ENCODE data around the gene DNAH3.
"Not testable (repeated sequence)": the region's sequence is repeated elsewhere in the genome, so short reads cannot be mapped to it uniquely, and the experiment has no call there.

- TF ChIP-seq, protein P1, sequence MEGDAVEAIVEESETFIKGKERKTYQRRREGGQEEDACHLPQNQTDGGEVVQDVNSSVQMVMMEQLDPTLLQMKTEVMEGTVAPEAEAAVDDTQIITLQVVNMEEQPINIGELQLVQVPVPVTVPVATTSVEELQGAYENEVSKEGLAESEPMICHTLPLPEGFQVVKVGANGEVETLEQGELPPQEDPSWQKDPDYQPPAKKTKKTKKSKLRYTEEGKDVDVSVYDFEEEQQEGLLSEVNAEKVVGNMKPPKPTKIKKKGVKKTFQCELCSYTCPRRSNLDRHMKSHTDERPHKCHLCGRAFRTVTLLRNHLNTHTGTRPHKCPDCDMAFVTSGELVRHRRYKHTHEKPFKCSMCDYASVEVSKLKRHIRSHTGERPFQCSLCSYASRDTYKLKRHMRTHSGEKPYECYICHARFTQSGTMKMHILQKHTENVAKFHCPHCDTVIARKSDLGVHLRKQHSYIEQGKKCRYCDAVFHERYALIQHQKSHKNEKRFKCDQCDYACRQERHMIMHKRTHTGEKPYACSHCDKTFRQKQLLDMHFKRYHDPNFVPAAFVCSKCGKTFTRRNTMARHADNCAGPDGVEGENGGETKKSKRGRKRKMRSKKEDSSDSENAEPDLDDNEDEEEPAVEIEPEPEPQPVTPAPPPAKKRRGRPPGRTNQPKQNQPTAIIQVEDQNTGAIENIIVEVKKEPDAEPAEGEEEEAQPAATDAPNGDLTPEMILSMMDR (IDR thresholded peaks at IDR 0.05; ENCODE audit: insufficient read depth, low read length) = not testable (repeated sequence)
- TF ChIP-seq POLR2AphosphoS5, GABPA (IDR thresholded peaks at IDR 0.05; ENCODE audit: low read depth): not testable (repeated sequence)
- TF ChIP-seq, protein P2, sequence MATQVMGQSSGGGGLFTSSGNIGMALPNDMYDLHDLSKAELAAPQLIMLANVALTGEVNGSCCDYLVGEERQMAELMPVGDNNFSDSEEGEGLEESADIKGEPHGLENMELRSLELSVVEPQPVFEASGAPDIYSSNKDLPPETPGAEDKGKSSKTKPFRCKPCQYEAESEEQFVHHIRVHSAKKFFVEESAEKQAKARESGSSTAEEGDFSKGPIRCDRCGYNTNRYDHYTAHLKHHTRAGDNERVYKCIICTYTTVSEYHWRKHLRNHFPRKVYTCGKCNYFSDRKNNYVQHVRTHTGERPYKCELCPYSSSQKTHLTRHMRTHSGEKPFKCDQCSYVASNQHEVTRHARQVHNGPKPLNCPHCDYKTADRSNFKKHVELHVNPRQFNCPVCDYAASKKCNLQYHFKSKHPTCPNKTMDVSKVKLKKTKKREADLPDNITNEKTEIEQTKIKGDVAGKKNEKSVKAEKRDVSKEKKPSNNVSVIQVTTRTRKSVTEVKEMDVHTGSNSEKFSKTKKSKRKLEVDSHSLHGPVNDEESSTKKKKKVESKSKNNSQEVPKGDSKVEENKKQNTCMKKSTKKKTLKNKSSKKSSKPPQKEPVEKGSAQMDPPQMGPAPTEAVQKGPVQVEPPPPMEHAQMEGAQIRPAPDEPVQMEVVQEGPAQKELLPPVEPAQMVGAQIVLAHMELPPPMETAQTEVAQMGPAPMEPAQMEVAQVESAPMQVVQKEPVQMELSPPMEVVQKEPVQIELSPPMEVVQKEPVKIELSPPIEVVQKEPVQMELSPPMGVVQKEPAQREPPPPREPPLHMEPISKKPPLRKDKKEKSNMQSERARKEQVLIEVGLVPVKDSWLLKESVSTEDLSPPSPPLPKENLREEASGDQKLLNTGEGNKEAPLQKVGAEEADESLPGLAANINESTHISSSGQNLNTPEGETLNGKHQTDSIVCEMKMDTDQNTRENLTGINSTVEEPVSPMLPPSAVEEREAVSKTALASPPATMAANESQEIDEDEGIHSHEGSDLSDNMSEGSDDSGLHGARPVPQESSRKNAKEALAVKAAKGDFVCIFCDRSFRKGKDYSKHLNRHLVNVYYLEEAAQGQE (IDR thresholded peaks at IDR 0.05; ENCODE audit: insufficient replicate concordance, low read depth) = not testable (repeated sequence)
Observed at GRCh38 chr16:21048091-21048912, 102.3 kb downstream of the DNAH3 start.

Data from HL-60 (cell line).